Daoy (cell line): ENCODE measurements around the gene NTRK2. TPM values are rescaled to one million over a fixed set of nuclear protein-coding genes. Genes with fewer than 3 reads are reported as not detected.

Experiments
- DNase-seq: peaks from one replicate; pipeline ENCODE4 v3.0.0-alpha.2; 2015; ENCODE audit warnings: low read depth
- total RNA-seq: library from RNA; depleted of rRNA; stranded (reverse); fragments of >200 nt; shearing (Covaris generic); gene quantifications from 2 replicates; pipeline ENCODE4 v1.2.3, GENCODE V29; 2014; rRNA removed

The NTRK2 gene
- total RNA-seq: 0.29 and 0.54 TPM in 2 replicates

GRCh38 chr9:84669288-84670137, at the start of gene NTRK2:
NTRK2 (plus strand) TSS chr9:84669729; CDS start chr9:84670749, 1,020 bp downstream.
- DNase-seq: peak; percentile 56

GRCh38 chr9:84620338-84620737, 49.2 kb upstream of the NTRK2 start:
- no peak for DNase-seq

DNA sequence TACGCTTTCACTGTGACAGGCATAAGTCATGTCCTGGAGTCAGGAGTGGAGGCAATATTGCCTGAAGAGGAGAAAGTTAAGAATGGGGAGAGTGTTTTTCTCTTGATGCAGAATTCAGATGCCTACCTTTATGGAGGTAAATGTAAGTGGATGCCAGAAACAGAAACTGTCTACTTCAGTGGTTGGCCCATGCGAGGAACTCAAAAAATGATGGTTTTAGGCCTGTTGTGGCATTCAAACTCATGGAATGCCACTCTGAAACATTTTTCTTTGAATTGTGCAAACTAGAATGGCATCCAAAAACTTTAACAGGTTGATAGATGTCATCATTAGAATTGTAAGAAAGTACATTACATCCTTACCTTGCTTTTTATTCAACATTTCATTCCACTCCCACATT, 47.7 kb upstream of the NTRK2 start:
- DNase-seq: no peak

DNA sequence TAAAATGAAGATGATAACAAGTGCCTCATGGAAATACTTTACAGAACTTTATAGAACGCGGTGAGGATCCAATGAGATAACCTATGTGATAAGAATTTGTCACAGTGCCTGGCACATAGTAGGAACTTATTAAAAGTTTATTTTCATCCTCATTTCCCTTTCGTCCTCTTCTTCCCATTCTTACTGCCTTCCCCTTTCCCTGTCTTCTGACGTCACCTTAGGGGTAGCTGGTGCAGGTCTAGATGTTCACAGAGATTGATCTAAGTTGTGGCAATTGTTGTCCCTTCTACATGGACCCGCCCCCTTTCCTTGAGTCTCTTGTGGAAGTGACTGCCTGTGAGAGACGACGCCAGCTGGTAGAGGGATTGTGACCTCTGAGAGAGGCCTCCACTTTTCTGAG, 46.5 kb upstream of the NTRK2 start:
- DNase-seq: no peak

DNA sequence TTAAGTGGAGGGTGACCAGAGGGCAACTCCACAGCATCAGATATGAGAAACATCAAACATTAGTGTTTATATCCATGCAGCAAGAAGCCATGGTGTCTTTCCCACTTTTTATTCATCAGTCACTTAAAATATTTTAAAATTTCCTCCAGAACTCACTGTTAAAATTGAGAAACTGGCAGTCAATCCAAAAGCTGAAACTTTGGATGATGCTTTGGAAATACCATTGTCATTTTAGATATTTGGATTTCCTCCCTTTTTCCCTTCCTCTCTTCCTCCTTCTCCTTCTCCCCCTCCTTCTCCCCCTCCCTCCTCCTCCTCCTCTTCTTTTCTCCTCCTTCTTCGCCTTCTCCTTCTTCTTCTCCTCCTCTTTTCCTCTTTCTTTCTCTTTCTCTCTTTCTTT, 33.1 kb upstream of the NTRK2 start:
- DNase-seq: no peak

DNA sequence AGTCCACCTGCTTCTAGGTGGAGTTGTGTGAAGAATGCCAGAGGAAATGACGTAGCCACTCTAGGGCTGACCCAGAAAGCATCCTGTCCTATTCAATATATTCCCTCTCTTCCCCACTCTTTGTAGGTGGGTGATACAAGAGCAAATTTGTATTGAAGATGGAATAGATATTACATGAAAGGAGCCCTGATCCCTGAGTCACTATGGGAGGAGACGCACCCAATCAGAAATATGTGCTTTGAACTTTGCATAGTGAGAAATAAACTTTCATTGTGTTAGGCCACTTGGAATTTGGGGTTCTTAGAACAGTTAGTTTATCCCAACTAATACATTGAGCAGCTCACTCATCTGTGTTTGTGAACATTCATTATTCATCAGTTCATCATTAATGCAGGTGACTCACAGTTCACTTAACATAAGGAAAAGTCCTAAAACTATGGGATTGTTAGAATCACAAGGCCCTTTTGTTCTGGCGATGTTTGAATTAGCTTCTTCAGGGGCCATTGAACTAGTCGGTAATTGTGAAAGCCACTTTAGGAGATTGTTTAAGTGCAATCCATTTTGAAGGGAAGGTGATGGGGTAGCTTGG, 26.9 kb upstream of the NTRK2 start:
- DNase-seq: no peak

DNA sequence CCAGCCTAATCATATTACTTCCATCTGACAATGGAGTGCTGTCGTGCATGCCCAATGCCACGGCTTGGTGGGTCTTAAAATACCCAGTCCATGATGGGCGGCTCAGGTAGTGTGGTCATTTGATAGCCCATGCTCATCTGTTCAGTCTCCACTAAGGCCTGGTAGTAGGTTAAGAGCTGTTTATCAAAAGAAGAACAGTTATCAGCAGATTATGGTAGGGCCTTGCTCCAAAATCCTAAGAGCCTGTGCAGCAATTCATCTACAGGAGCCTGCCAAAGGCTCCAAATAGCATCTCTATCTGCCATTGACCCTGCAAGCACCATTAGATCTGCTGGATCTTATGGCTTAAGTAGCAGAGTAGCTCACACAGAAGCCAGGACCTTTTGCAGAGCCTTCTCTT, 21.8 kb upstream of the NTRK2 start:
- DNase-seq: no peak

DNA sequence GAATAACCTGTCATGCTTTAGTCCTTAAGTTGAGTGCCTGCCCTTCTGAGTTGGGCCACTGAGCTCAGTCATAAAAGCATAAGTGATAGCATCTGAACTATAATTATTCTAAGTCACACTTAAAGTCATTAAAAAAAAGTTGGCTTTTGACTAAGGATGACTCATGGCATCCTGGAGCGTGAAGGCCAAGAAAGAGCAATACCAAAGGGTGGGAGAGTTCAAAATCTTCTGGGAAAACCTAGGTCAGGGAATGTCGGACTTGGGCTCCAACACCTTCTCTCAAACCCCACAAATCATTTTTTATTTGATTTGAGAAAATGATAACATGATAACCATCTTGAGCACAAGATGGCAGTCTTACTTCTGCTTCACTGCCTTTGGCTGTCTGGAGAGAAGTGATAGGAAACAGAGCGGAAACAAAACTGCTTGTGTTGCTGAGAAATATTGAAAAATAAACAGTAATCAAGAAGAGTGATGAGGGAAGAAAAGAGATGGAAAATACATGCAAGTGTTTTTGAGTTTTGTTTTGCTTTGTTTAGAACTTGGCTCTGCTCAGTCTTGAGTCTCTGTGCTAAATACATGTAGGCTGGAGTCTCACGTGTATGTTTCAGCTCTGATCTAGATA, 16.9 kb upstream of the NTRK2 start:
- DNase-seq: peak; percentile 53

- DNase-seq: no peak
Measured at GRCh38 chr9:84655447-84655846, 14.1 kb upstream of the NTRK2 start.

DNA sequence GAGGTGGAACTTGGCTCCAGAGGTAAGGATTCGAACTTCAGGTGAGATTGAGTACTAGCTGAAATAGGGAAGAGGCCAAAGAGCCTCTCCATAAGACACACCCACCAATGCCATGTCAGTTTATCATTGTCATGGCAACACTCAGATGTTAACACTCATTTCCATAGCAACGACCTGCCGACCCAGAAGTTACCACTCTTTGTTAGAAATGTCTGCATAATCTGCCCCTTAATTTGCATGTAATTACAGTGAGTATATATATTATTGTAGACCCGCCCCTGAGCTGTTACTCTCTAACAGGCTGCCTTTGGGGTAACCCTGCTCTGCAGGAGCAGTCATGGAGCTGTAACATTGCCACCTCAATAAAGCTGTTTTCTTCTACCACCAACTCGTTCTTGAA, 10.2 kb upstream of the NTRK2 start:
- no peak for DNase-seq

DNA sequence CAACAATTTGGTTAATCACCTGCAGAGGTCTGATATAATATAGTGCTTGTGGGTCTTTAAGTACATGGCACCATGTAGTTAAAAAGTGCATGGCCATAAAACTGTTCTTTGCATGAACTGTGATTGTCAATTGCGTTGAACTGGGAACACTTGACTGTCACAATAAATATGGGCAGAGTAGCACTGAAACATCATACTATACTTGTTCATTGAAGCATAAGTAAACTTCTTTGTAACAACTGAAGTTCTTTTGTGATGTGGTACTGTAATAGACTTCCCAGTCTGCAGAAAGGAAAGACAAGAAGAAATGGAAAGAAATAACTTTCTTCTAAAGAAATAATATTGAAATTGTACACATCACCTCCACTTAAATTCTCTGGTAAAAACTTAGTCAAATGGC, 9.8 kb upstream of the NTRK2 start:
- DNase-seq: no peak

DNA sequence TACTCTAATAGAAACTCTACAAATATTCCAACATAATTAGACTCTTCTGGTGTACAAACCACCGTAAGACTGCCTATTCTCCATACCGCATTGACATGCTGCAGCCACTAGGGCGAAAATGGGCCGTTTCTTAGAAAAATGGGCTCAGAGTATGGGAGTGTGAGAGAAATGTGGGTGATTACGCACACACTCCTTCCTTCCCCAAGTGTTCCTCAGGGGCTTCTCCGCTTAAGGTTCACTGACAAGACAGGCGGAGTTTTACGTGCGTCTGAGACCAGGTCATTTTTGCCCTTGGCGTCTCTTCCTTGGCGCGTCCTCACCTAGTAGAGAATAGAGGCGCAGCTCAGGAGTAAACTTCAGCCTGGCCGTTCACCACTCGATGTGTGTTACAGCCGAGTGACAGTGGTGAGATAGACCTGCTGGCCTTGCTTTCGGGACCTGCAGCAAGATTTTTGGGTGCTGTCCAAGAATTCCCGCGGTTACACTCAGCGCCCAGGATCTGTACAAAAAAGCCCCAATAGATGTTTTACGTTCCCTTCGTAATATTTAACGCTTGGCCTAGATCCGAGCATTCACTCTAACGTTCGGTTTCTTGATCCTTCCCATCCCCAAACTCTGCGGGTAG, 1.8 kb upstream of the NTRK2 start:
- DNase-seq: peak; percentile 62

DNA sequence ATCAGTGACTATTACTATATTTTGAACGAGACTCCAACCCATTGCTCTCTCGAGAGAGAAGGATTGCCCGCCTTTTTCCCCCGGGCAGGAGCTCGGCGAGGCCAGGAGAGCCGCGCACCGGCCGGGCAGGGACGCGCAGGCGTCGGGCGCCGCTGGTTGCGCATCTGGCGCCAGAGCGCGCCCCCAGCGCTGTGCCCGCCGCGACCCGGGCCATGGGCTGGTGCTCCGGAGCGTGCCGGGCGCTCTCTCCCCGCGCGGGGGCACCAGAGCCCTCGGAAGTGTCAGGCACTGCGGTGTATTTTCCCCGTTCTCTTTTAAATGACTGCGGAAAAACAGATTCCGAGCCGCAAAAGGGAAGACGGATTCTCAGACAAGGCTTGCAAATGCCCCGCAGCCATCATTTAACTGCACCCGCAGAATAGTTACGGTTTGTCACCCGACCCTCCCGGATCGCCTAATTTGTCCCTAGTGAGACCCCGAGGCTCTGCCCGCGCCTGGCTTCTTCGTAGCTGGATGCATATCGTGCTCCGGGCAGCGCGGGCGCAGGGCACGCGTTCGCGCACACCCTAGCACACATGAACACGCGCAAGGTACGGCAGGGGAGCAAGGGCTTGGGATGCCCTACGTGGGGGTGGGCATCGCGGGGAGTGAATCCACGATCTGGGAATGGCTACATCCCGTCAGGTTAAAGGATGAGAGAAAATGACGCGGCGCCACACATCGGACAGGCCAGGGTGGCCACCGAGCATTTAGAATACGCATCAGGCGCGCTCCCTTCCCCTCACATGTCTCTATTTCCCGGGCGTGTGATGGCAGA, 1.1 kb upstream of the NTRK2 start:
- DNase-seq: peak; percentile 92

DNA sequence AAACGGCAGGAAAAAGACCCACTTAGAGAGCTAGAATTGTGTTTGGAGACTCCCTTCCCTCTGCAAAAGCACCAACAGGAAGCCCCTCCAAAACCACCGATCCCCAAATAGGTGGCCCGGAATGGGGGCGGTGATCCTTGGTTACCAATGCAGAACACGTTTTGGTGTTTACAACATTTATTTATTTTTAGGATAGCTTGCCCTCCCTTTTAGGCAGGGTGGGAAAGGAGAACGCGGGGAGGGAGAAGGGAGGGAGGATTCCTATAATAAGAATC, 579 bp upstream of the NTRK2 start:
- DNase-seq: no peak

DNA sequence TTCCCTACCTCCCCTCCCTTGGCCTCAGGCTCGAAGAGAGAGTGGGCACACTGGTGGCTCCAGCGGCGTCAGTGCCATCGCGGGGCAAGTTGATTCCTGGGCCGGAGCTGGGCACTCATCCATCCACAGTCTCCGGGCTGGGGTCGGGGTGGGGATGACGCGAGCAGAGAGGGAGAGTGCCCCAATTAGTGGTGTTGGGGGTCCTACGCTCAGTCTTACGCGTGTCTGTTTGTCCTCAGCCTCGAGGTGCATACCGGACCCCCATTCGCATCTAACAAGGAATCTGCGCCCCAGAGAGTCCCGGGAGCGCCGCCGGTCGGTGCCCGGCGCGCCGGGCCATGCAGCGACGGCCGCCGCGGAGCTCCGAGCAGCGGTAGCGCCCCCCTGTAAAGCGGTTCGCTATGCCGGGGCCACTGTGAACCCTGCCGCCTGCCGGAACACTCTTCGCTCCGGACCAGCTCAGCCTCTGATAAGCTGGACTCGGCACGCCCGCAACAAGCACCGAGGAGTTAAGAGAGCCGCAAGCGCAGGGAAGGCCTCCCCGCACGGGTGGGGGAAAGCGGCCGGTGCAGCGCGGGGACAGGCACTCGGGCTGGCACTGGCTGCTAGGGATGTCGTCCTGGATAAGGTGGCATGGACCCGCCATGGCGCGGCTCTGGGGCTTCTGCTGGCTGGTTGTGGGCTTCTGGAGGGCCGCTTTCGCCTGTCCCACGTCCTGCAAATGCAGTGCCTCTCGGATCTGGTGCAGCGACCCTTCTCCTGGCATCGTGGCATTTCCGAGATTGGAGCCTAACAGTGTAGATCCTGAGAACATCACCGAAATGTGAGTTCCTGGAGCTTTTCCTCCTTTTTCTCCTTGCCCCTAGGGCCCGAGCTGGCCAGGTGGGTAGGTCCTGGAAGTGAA, 861 bp downstream of the NTRK2 start:
- DNase-seq: peak; percentile 28

DNA sequence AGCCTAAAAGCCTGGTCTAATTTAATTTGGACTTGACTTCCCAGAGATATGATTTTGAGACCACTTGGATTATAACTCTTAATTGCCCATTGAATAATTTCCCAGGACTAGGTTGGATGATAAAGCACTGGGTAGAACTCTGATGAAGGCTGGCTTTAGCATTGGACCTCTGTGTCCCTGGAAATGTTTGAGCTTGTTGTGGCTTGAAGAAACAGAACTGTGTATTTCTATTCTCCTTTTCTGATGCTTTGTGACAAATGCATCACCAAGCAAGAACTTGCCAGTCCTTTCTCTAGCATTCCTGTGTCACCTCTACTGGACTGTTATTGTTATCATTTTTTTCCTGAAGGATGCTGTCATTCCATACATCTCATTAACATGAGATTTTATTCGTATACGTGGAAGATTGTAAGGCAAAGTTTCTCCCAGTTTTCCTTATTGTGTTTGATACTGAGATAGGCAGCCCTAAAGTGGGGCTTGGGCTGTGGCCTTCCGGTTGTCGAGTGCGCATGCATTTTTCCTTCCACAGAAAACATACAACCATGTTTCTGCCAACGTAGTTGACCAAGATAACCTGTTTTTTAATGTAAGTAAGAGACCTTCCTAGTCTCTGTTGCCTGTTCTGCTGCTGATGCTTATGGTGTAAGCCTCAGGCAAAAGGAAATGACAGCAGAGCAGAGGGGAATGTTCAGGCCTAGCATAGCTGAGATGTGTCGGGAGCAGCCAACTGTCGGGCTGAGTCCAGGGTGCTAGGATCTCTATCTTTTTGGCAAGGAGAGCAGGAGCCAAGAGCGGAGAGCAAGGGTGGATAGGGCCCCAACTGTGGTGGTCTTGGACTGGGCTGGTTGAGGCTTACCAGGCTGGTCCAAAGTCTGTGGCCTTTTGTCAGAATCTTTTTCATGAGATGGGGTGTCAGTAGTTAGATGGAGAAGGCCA, 2.3 kb downstream of the NTRK2 start:
- DNase-seq: no peak

DNA sequence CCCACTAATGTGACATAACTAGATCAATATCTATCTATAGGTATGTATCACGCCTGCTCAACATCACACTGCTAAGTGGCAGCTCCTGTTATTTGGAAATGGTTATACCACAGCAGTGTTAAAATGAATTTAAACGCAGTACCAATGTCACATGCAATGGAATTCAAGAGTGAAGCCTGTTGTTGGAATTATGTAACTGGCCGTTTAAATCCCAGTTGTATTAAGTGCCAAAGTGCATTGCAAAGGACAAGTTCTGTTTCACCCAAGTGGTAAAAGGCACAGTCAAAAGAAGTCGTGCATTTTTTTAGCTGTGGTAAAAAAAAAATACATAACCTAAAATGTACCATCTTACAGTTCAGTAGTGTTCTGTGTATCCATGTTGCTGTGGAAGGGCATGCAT, 4.3 kb downstream of the NTRK2 start:
- DNase-seq: no peak

- DNase-seq: peak; percentile 7
Measured at GRCh38 chr9:84677080-84677479, 7.6 kb downstream of the NTRK2 start.

DNA sequence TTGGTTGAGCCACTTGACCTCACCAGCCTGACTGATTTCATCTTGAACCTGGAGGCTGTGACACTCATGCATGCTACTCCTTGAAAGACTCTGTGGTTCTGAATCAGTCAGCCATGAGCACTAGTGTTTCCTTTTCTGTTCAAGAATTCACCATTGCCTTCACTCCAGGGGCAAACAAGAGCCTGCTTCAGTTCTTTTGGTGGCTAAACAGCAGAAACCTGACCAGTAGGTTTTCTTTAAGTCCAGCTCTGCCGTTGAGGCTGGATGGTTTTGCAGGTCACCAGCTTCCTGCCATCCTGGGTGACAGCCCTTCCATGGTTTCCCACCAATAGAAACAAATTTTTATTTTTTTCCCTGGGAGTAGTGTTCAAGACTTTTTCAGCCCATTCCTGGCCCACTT, 10.0 kb downstream of the NTRK2 start:
- no peak for DNase-seq
